Neural cell (in vitro differentiated cells): ENCODE measurements around the gene KIF6.

ENCODE experiments used
- EP300 ChIP-seq: fragments of 450-650 bp; conservative IDR thresholded peaks from 2 replicates; pipeline ENCODE4 v1.6.1; 2014; ENCODE audit warnings: antibody characterized with exemption, mild to moderate bottlenecking, moderate library complexity; ENCODE audit not compliant: poor library complexity, severe bottlenecking
- EZH2 ChIP-seq: fragments of 200-600, 300-800 bp; shearing (Covaris generic), sonication (generic); IDR thresholded peaks from 2 replicates; pipeline ENCODE4 v1.6.1; 2014; ENCODE audit warnings: antibody characterized with exemption, low read length, borderline replicate concordance, mild to moderate bottlenecking; ENCODE audit not compliant: insufficient read depth, poor library complexity, severe bottlenecking
- POLR2AphosphoS5 ChIP-seq: IDR thresholded peaks from 2 replicates; pipeline ENCODE4 v1.6.1; 2012
- SMC3 ChIP-seq: fragments of 450-650 bp; conservative IDR thresholded peaks from 2 replicates; pipeline ENCODE4 v1.6.1; 2014; ENCODE audit warnings: antibody characterized with exemption, mild to moderate bottlenecking, moderate library complexity; ENCODE audit not compliant: poor library complexity
- TF ChIP-seq, protein P1 (sequence below): fragments of 450-650 bp; IDR thresholded peaks from 2 replicates; pipeline ENCODE4 v1.5.1; 2014; ENCODE audit warnings: antibody characterized with exemption, mild to moderate bottlenecking, moderate library complexity; ENCODE audit not compliant: poor library complexity, severe bottlenecking
- TF ChIP-seq, protein P2 (sequence below): IDR thresholded peaks from 2 replicates; pipeline ENCODE4 v1.6.1; 2012; ENCODE audit warnings: borderline replicate concordance

DNA sequence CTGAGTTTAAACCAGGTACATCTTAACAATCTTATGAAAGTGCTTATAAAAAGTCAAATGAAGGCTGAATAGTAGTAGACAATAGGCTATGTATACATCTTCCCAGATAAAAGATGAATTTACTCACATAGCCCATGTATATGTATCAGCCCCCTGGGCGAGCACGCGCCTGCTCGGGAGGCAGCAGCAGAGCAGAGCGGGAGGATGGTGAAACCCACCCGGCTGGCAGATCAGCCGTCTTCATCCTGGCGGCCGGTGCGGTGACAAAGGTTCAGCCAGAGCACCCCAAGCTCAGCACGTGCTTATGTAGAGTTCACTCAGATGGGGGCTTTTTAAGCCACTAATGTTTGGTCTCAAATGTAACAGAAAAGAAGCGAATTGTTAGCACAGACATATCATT is 184.8 kb downstream of the KIF6 start:
- TF ChIP-seq EZH2 (no peak), EP300 (no peak), POLR2AphosphoS5 (no peak), SMC3 (no peak)
- TF ChIP-seq, protein P1, sequence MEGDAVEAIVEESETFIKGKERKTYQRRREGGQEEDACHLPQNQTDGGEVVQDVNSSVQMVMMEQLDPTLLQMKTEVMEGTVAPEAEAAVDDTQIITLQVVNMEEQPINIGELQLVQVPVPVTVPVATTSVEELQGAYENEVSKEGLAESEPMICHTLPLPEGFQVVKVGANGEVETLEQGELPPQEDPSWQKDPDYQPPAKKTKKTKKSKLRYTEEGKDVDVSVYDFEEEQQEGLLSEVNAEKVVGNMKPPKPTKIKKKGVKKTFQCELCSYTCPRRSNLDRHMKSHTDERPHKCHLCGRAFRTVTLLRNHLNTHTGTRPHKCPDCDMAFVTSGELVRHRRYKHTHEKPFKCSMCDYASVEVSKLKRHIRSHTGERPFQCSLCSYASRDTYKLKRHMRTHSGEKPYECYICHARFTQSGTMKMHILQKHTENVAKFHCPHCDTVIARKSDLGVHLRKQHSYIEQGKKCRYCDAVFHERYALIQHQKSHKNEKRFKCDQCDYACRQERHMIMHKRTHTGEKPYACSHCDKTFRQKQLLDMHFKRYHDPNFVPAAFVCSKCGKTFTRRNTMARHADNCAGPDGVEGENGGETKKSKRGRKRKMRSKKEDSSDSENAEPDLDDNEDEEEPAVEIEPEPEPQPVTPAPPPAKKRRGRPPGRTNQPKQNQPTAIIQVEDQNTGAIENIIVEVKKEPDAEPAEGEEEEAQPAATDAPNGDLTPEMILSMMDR, result no peak
- TF ChIP-seq, protein P2, sequence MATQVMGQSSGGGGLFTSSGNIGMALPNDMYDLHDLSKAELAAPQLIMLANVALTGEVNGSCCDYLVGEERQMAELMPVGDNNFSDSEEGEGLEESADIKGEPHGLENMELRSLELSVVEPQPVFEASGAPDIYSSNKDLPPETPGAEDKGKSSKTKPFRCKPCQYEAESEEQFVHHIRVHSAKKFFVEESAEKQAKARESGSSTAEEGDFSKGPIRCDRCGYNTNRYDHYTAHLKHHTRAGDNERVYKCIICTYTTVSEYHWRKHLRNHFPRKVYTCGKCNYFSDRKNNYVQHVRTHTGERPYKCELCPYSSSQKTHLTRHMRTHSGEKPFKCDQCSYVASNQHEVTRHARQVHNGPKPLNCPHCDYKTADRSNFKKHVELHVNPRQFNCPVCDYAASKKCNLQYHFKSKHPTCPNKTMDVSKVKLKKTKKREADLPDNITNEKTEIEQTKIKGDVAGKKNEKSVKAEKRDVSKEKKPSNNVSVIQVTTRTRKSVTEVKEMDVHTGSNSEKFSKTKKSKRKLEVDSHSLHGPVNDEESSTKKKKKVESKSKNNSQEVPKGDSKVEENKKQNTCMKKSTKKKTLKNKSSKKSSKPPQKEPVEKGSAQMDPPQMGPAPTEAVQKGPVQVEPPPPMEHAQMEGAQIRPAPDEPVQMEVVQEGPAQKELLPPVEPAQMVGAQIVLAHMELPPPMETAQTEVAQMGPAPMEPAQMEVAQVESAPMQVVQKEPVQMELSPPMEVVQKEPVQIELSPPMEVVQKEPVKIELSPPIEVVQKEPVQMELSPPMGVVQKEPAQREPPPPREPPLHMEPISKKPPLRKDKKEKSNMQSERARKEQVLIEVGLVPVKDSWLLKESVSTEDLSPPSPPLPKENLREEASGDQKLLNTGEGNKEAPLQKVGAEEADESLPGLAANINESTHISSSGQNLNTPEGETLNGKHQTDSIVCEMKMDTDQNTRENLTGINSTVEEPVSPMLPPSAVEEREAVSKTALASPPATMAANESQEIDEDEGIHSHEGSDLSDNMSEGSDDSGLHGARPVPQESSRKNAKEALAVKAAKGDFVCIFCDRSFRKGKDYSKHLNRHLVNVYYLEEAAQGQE, result no peak
